ENCODE results near the gene ASTN1.

Gene ASTN1

DNA sequence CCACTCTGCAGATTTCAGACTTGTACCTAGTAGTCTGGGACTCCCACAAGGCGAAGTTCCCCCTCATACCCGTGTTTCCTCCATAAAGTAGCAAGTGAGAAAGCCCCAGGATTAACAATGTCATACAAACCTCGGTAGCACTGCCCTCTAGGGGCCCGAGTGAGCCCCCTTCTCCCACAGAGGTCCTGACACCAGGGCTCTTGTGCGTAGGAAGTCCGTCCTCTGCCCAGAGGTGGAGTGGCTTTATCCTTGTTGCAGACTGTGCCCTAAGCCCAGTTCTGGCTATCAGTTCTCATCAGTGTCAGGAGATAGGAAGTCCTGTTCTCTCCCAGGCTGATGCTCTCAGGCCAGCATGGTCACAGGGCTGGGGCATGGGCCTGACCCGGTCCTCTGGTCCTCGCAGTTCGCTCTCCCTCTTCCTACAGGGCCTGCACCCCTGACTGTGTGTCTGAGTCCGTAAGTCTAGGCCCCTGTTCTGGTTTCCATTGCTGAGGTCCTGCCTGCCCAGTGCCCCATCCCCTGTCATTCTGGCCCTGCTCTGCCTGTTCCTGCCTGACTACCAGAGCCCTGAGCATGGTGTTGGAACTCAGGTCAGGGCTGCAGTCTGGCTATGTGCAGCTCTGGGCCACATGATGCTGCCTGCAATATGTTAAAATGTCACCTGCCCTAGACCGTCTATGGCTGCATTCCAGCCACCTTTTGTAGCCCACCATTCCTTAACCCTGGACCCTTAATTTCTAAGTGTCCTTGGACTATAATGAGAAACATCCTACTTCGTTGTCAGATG, 285.6 kb downstream of the ASTN1 start:
- no peak for DNase-seq (ENCODE audit: low read depth)

DNA sequence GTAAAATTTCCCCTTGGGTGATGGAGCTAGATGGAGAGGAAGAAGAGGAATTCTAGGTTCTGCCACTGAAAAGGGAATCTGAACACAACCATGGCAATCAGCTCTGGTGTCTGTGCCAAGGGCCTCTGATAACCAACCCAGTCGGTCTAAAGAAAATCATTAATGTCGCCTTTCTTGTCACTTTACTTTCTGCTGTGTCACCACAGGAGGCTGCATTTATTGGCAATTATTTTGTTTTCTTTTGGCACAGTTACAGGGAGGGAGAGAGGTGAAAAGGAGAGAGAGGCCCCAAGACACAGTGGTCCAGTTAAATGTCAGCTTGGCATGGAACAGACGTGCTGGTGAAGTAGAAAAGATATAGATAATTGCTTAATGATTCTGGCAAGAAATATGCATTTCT, 287.0 kb downstream of the ASTN1 start:
- DNase-seq (ENCODE audit: low read depth) = no peak

GRCh38 chr1:176876966-176877515, 287.5 kb downstream of the ASTN1 start:
- DNase-seq (ENCODE audit: low read depth) = no peak

DNA sequence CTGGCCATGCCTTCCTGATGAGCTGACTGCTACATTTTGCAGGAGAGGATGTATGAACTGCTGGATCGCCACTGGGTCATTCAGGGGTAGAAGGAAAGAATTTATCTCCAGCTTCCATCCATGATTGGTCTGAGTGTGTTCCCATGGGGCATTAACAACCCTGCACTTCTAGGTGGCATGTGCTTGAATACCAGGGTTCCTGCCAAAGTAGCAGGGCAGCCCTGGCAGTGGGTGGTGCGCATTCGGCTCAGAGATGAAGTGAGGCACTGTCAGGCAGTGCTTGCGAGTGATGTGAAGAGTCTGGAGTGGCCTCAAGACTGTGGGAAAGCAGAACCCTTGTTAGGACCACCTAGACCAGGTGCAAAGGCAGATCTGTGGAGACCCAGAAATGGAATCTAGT, 294.9 kb downstream of the ASTN1 start:
- no peak for DNase-seq (ENCODE audit: low read depth)

- peak; percentile 3 for DNase-seq (ENCODE audit: low read depth)
Observed at GRCh38 chr1:176866011-176866714, 298.3 kb downstream of the ASTN1 start.

DNA sequence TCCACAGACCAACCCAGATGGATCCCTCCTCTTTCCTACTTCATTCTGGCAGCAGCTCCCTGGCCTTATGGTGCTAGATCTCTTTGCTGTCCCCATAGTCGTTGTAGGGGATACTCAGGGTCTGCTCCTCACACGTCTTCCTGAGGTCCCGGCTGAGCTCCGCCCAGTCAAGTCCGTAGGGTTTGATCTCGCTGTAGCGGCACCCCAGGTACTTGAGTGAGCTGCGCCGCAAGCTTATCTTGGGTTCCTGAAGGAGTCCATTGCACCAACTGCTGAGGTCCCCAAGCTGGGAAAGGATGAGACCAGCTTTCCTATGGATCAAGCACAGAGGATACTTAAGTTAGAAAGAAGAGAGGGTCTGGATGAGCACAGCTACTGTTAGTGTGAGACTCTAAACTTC, 300.3 kb downstream of the ASTN1 start:
- no peak for DNase-seq (ENCODE audit: low read depth)

GRCh38 chr1:176863613-176864012, 300.9 kb downstream of the ASTN1 start:
- DNase-seq (ENCODE audit: low read depth) = no peak

- DNase-seq (ENCODE audit: low read depth) = no peak
Observed at GRCh38 chr1:176858433-176858916, 306.0 kb downstream of the ASTN1 start.

DNA sequence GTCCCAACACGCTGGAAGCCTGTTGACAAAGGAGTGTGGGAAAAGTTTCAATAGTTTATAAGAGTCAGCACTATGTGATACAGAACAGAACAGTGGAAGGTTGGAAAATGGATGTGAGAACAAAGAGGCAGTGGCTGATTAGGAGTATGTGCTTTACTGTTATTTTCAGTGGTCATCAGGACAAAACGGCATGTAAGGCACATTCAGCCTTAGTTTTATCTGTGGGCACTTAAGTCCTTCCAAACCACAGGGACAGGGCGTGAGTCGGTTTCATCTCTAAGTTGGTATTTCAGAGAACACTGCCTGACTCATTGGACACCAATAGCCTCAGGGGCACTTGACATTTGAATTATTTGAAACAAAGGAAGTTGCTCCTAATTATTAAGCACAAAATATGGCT, 306.9 kb downstream of the ASTN1 start:
- no peak for DNase-seq (ENCODE audit: low read depth)

DNA sequence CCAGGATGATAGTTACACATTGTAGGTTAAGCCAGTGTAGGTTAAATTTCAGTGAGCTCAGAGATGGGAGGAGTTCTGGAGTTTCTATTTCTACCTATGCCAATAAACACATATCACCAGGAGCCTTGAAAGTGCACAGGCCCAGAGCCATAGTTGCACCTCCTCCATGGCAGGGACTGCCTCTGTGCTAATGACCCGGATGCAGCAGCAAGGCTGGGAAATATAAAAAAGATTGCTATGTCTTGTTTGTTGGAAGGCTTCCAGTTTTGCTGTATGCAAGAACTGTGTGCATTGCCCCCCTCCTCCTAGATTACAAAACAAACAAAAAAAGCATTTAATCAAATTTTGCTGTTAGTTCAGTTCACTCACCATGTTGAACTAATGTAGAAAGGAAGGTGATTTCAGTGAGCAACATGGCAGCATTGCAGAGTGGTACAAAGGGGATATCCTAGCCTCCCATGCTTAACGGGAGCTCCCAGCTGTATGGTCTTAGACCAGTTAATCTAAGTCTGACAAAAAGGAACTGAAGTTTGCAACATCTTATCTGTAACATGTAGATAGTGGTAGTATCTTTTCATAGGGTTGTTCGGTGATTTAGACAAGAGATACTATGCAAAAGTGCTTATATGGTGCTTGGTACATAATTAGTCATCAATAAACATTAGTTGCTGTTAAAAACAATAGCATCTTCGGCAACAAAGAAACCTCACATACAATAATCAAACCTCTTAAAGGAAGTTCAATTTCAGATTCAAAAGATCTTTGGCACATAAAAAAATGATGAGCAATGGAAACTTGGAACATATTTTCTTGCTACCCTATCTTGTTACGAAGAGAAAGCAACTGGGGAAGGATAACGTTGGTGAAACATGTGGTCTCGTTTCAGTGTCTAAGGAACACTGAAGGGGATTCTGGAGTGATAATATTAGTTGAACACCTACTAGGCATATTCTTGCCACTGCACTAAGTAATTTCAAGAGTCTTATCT, 309.5 kb downstream of the ASTN1 start:
- no peak for DNase-seq (ENCODE audit: low read depth)

GRCh38 chr1:176854121-176854520, 310.4 kb downstream of the ASTN1 start:
- no peak for DNase-seq (ENCODE audit: low read depth)

DNA sequence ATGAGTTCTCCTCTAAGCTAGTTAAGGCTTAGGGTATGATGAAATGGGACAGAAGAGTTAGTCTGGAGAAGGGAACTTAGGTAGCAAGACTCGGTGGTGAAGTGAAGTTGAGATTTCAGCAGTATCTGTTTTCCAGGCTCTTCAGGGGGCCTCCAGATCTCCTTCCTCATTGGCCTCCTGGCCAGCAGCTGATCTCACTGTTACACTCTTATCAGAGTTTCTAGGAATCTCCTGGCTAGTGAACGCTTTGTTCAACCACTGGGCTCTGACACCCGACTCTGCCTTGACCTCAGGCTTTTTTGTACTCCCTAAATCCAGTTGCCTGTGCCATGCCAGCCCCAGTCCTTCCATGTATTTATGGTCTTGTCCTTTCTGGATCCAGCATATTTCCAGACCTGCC, 311.0 kb downstream of the ASTN1 start:
- DNase-seq (ENCODE audit: low read depth) = no peak

DNA sequence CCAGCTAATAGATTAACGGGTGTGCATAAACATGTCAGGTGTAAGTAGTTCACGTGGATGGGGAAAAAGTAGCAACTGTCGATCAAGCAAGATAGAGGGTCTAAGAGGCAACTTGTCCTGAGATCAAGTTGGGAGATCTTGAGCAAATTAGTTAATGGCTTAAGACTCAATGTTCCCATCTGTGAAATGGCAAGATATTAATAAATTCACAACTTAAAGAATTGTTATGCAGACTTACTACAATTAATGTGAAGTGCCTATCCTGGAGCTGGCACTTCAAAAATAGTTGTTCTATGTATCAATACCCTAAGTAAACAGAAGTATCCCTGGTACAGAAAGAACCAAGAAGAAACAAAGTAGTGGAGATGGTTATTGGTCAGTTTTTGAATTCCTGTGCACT, 312.4 kb downstream of the ASTN1 start:
- DNase-seq (ENCODE audit: low read depth) = no peak

DNA sequence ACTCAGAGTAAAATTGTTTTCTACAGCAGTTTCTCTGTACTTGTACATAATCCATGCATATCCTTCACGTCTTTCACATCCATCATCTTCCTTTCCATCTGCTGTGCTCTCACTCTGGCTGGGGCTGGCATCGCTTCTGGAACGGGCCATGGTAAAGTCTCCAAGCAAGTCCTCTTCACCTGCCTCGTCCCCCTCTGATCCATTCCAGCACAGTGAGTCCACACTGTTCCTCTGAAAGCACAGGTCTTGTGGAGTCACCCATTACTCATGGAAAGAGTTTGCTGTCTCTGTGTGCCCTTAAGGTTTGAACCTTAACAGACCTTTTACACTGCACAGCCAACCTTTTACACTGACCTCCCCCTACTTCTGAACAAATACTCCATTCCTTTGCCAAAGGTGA, 313.6 kb downstream of the ASTN1 start:
- DNase-seq (ENCODE audit: low read depth) = no peak

DNA sequence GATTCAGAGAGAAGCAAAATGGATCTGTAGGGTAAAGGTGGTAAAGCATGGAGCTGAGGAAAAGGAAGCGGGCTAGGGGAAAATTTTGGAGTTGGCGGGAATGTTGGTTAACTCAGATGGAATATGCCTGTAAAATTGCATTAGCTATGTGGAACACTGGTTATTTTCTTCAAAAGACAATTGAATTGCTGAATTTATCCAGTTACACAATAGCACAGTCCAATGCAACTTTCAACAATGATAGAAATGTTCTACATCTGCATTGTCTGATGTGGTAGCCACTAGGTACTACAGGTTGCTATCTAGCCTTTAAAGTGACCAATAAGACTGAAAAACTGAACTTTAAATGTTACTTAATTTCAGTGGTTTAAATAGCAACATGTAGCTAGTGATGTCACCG, 315.2 kb downstream of the ASTN1 start:
- DNase-seq (ENCODE audit: low read depth) = no peak

- no peak for DNase-seq (ENCODE audit: low read depth)
Observed at GRCh38 chr1:176847052-176847451, 317.5 kb downstream of the ASTN1 start.

DNA sequence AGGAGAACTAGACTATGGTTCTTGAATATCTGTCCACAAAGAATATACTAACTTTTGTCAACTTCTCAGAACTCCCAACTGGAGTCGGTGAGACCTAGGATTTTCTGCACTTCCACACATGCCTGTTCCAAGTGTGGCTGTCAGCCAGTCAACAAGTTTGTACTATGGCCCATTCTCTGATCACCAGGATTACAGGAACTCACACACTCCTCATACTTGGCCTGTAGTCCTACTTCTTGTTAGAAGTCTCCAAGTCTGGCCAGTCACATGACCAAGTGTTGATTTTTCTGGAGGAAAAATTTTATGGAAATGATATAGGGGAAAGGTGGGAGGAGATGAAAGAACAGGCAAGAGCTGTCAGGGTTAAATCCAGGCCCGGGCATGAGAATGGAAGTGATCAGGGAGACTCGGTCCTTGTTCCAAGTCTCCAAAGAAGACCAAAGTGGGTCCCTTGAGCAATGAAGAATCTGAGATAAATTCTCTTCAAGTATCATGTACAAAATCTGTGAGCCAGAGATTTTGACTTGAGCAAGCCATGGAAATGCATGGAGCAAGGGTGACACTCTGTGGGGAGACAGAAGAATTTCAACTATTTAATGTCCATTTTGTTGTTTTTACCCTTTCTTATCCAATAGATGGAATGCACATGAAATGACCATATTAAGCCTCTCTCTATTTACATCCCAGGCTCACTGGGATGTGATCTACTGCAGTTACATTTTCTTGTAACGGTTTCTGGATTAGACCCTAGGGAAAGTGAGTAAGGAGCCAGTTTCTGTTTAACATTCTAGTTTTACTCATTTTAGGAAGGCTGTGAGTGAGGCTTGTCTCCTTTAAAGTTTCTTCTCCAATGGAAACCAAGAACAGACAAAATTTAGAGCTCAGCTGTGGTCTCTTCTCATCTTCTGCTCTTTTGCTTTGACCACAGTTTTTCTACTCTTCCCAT, 320.9 kb downstream of the ASTN1 start:
- DNase-seq (ENCODE audit: low read depth) = peak; percentile 26

GRCh38 chr1:176841238-176841637, 323.3 kb downstream of the ASTN1 start:
- DNase-seq (ENCODE audit: low read depth) = no peak

DNA sequence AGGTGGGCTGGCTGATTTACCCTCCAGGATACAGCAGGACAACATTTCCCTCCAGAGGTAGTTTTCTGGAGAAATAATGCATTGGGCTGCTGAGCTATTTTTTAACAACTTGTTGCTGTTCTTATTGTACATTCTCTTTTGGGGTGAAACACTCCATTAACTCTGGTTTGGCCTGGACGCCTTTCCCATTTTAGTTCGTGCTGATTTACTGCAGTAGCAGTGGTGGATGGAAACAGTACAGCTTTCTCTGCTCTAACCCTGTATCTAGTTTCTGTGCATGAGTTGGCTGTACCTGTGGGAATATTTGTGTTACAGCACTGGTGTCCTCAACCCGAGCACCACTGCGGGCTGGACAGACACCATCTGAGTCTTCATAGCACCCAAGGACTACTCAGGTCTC, 325.3 kb downstream of the ASTN1 start:
- DNase-seq (ENCODE audit: low read depth) = no peak

DNA sequence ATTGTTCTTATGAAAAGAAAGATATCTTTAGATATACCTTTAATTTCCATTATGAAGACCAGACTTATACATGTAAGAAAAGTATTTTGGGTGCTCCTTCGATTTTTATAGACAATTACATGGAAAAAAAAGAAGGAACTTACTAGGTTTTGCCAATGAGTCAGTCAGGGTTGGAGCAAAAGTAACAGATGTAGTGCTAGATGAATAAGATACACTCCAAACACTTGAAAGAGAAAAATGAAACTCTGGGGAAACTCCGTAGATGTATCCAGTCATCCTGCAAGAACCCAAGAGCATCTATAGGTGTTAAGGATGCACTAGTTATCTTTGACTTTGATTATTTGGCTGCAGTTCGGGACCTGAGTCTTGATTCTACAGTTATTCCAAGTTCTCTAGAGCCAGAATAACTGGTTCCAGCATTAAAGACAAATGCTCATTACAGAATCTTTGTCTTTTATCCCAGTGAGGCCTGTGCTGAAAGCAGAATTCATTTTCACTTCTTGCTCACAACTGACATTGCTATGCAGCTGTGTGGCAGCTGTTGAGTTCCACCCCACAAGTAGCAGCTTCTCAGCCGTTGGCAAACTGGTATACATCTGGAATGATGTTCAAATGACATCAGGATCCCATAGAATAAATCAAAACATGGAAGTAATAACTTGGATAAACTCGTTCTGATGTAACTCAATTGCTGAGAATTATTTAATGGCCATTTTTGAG, 326.1 kb downstream of the ASTN1 start:
- DNase-seq (ENCODE audit: low read depth) = no peak
